Measurements from ENCODE around the gene CIC.

The CIC gene

GRCh38 chr19:42268142-42268703 lies 829 bp upstream of the CIC start:
- peak overlapping the region; percentile 81 for H3K4me3 ChIP-seq (ENCODE audit: low read depth, low read length)
- DNase-seq (ENCODE audit: low read depth, low spot score) = peak; percentile 99
- no peak for TF ChIP-seq CTCF (IDR thresholded peaks at IDR 0.05; ENCODE audit: low read depth, low read length)
- in situ Hi-C loops (cut with HindIII; ENCODE audit: low sequenced_read_pairs) = no loop called here

GRCh38 chr19:42269478-42270345 lies 660 bp downstream of the CIC start:
- in situ Hi-C loops (cut with HindIII; ENCODE audit: low sequenced_read_pairs) = no loop called here
- DNase-seq (ENCODE audit: low read depth, low spot score) = no peak
- TF ChIP-seq CTCF (IDR thresholded peaks at IDR 0.05; ENCODE audit: low read depth, low read length) = no peak
- H3K4me3 ChIP-seq (ENCODE audit: low read depth, low read length) = peak overlapping the region; percentile 81

GRCh38 chr19:42270346-42271044 lies 1.4 kb downstream of the CIC start:
- in situ Hi-C loops (cut with HindIII; ENCODE audit: low sequenced_read_pairs) = no loop called here
- peak; percentile 71 for DNase-seq (ENCODE audit: low read depth, low spot score)
- peak overlapping the region; percentile 81 for H3K4me3 ChIP-seq (ENCODE audit: low read depth, low read length)
- TF ChIP-seq CTCF (IDR thresholded peaks at IDR 0.05; ENCODE audit: low read depth, low read length) = no peak

GRCh38 chr19:42271045-42271419 lies 2.0 kb downstream of the CIC start:
- in situ Hi-C loops (cut with HindIII; ENCODE audit: low sequenced_read_pairs) = no loop called here
- no peak for TF ChIP-seq CTCF (IDR thresholded peaks at IDR 0.05; ENCODE audit: low read depth, low read length)
- DNase-seq (ENCODE audit: low read depth, low spot score) = no peak
- H3K4me3 ChIP-seq (ENCODE audit: low read depth, low read length) = peak overlapping the region; percentile 81

- H3K4me3 ChIP-seq (ENCODE audit: low read depth, low read length) = no peak overlapping the region
- no peak for TF ChIP-seq CTCF (IDR thresholded peaks at IDR 0.05; ENCODE audit: low read depth, low read length)
- no peak for DNase-seq (ENCODE audit: low read depth, low spot score)
- in situ Hi-C loops (cut with HindIII; ENCODE audit: low sequenced_read_pairs) = no loop called here
Observed at GRCh38 chr19:42271861-42272534, 2.9 kb downstream of the CIC start.

GRCh38 chr19:42272535-42272897 lies 3.5 kb downstream of the CIC start:
- no peak for TF ChIP-seq CTCF (IDR thresholded peaks at IDR 0.05; ENCODE audit: low read depth, low read length)
- in situ Hi-C loops (cut with HindIII; ENCODE audit: low sequenced_read_pairs) = no loop called here
- no peak overlapping the region for H3K4me3 ChIP-seq (ENCODE audit: low read depth, low read length)
- no peak for DNase-seq (ENCODE audit: low read depth, low spot score)
